ENCODE results near the gene TRPM2. TPM values are rescaled to one million over a fixed set of nuclear protein-coding genes. Genes with fewer than 3 reads are reported as not detected.

The TRPM2 gene
- total RNA-seq, 4 donors from 2014 or later = 3.9 to 9.3 (median 6.6) TPM

GRCh38 chr21:44331209-44331608 lies 22.2 kb upstream of the TRPM2 start:
- no peak for ATAC-seq (ENCODE audit: low FRiP score)
- TF ChIP-seq, protein P1, sequence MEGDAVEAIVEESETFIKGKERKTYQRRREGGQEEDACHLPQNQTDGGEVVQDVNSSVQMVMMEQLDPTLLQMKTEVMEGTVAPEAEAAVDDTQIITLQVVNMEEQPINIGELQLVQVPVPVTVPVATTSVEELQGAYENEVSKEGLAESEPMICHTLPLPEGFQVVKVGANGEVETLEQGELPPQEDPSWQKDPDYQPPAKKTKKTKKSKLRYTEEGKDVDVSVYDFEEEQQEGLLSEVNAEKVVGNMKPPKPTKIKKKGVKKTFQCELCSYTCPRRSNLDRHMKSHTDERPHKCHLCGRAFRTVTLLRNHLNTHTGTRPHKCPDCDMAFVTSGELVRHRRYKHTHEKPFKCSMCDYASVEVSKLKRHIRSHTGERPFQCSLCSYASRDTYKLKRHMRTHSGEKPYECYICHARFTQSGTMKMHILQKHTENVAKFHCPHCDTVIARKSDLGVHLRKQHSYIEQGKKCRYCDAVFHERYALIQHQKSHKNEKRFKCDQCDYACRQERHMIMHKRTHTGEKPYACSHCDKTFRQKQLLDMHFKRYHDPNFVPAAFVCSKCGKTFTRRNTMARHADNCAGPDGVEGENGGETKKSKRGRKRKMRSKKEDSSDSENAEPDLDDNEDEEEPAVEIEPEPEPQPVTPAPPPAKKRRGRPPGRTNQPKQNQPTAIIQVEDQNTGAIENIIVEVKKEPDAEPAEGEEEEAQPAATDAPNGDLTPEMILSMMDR (IDR thresholded peaks at IDR 0.05) = no peak

GRCh38 chr21:44331650-44332307 lies 21.6 kb upstream of the TRPM2 start:
- TF ChIP-seq, protein P1 (IDR thresholded peaks at IDR 0.05) = no peak
- DNase-seq (ENCODE audit: low spot score) = no peak
- no peak for ATAC-seq (ENCODE audit: low FRiP score)

More at GRCh38 chr21:44331209-44331608, 22.2 kb upstream of the TRPM2 start:
- no peak for DNase-seq (ENCODE audit: low spot score)

DNA sequence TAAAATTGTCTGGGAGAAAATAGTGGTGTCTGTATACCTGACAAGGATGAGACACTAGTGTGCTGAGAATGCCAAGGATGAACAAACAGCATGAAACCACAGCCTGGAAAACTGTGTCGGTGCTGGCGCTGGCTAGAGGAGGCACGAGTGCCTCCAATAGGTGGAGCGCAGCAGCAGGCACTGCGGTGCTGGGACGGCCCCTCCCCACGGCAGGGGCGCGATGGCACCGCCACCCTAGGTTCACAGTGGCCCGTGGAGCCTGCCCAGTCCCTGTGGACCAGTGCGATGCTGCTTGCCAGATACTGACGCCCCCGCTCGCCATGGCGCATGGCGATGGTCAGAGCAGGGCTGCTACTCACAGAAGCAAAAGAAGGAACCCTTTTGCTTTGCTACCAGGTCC lies 21.0 kb upstream of the TRPM2 start:
- TF ChIP-seq, protein P1 (IDR thresholded peaks at IDR 0.05) = no peak
- no peak for DNase-seq (ENCODE audit: low spot score)
- ATAC-seq (ENCODE audit: low FRiP score) = no peak

- ATAC-seq (ENCODE audit: low FRiP score) (no peak), DNase-seq (ENCODE audit: low spot score) (no peak)
- TF ChIP-seq, protein P1 (IDR thresholded peaks at IDR 0.05) = no peak
Observed at GRCh38 chr21:44332965-44333364, 20.5 kb upstream of the TRPM2 start.

DNA sequence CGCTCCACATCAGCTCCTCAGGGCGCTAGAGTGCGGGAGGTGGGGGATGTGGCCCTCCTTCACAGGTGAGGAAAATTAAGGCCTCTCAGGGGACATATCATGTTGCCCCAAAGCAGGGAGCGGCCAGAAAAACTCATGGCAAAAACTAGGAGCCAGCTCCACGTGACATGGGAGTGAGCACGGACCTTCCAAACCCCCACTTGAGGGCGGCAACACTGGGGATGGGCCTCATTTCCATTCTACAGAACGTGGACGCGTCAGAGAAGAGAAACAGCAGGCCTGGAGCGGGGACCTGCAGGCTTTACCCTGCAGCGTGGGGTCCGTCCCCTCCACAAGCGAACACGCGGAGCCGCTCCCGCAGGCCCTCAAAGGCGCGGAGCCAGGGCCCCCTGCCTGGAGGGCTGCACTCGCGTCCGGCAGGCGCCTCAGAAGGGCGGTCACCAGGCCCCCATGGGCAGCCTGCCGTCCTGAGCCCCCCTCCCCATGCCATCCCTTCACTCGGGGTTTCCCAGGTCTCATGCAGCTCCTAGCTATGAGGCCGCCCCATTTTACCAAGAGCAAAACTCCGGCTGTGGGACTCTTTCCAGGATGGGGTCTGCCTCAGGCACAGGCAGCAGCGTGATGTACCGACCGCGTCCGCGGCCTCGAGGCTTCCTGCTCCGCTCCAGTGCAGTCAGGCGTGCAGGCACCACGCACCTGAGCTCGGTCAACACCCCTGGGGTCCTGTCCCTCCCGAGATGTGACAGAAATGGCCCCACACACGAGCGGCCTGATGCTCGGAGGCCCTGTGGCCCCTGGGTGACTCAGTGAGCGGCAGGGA lies 19.7 kb upstream of the TRPM2 start:
- ATAC-seq (ENCODE audit: low FRiP score) (no peak), DNase-seq (ENCODE audit: low spot score) (no peak)
- TF ChIP-seq, protein P1 (IDR thresholded peaks at IDR 0.05) = no peak

GRCh38 chr21:44334329-44335030 lies 18.9 kb upstream of the TRPM2 start:
- DNase-seq (ENCODE audit: low spot score) (no peak), ATAC-seq (ENCODE audit: low FRiP score) (no peak)
- TF ChIP-seq, protein P1 (IDR thresholded peaks at IDR 0.05) = no peak
